Measurements from ENCODE around the gene AXIN2. TPM values are rescaled to one million over a fixed set of nuclear protein-coding genes. Genes with fewer than 3 reads are reported as not detected.
"Not testable (repeated sequence)": the region's sequence is repeated elsewhere in the genome, so short reads cannot be mapped to it uniquely, and the experiment has no call there.

The AXIN2 gene
- polyA plus RNA-seq, 1 donor from 2014 or later = 26.7 TPM

DNA sequence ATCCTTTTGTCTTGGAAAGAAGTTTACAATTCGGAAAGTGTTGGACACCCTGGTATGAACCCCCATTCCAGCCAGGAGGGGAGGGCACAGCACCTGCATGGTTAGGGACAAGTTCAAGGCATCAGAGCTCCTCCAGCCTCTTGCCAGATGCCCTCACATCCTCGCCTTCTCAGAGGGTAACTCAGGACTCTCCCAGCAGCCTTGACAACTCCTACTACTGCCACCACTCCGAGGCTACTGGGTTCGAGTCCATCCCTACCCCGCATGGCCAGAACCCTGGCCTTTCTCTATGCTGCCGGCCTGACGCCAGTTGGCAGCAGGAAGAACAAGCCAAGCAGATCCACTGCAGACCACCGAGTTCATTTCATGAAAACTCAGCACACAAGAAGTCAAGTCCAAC, 34.1 kb downstream of the AXIN2 start:
- Histone ChIP-seq H3K27me3 (ENCODE audit: insufficient read depth, low read depth, low read length) (no peaks in the 10 kb centered on the region), H3K4me3 (ENCODE audit: low read length) (no peak overlapping the region)

DNA sequence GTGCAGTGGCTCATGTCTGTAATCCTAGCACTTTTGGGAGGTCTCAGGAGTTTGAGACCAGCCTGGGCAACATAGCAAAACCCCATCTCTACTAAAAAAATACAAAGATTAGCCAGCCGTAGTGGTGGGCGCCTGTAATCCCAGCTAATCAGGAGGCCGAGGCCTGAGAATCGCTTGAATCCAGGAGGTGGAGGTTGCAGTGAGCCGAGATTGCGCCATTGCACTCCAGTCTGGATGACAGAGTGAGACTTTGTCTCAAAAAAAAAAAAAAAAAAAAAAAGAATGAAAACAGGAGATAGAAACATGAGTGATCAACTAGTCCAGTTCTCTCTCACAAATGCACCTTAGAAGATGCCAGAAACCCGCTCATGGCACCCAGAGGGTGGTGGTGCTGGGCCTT, 34.6 kb downstream of the AXIN2 start:
- H3K9me3 ChIP-seq (ENCODE audit: low read length) = not testable (repeated sequence)

More for the DNA sequence above, 34.1 kb downstream of the AXIN2 start:
- Histone ChIP-seq H3K9me2 (ENCODE audit: insufficient read depth, low read length) (no peaks in the 10 kb centered on the region), H3K27ac (ENCODE audit: low read length) (no peak overlapping the region), H3K36me3 (ENCODE audit: insufficient read depth, low read length) (peaks cover 22% of the 10 kb centered on the region), H2AFZ (ENCODE audit: low read depth, low read length) (no peak overlapping the region), H3K9me3 (ENCODE audit: low read length) (no peaks in the 10 kb centered on the region), H3K79me2 (replicated peaks; ENCODE audit: insufficient read depth, low read length) (no peaks in the 10 kb centered on the region), H3K4me2 (ENCODE audit: low read length) (no peak overlapping the region), H3K9ac (ENCODE audit: low read length) (no peak overlapping the region), H3F3A (ENCODE audit: insufficient read depth, low read length, poor library complexity, severe bottlenecking) (no peaks in the 10 kb centered on the region), H4K20me1 (ENCODE audit: insufficient read depth) (no peaks in the 10 kb centered on the region)
- TF ChIP-seq TAF1 (IDR thresholded peaks at IDR 0.05; ENCODE audit: low read depth) (no peak), RAD21 (conservative IDR thresholded peaks at IDR 0.05) (no peak)
- TF ChIP-seq, protein P1, sequence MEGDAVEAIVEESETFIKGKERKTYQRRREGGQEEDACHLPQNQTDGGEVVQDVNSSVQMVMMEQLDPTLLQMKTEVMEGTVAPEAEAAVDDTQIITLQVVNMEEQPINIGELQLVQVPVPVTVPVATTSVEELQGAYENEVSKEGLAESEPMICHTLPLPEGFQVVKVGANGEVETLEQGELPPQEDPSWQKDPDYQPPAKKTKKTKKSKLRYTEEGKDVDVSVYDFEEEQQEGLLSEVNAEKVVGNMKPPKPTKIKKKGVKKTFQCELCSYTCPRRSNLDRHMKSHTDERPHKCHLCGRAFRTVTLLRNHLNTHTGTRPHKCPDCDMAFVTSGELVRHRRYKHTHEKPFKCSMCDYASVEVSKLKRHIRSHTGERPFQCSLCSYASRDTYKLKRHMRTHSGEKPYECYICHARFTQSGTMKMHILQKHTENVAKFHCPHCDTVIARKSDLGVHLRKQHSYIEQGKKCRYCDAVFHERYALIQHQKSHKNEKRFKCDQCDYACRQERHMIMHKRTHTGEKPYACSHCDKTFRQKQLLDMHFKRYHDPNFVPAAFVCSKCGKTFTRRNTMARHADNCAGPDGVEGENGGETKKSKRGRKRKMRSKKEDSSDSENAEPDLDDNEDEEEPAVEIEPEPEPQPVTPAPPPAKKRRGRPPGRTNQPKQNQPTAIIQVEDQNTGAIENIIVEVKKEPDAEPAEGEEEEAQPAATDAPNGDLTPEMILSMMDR (IDR thresholded peaks at IDR 0.05; ENCODE audit: poor library complexity, severe bottlenecking) = no peak

DNA sequence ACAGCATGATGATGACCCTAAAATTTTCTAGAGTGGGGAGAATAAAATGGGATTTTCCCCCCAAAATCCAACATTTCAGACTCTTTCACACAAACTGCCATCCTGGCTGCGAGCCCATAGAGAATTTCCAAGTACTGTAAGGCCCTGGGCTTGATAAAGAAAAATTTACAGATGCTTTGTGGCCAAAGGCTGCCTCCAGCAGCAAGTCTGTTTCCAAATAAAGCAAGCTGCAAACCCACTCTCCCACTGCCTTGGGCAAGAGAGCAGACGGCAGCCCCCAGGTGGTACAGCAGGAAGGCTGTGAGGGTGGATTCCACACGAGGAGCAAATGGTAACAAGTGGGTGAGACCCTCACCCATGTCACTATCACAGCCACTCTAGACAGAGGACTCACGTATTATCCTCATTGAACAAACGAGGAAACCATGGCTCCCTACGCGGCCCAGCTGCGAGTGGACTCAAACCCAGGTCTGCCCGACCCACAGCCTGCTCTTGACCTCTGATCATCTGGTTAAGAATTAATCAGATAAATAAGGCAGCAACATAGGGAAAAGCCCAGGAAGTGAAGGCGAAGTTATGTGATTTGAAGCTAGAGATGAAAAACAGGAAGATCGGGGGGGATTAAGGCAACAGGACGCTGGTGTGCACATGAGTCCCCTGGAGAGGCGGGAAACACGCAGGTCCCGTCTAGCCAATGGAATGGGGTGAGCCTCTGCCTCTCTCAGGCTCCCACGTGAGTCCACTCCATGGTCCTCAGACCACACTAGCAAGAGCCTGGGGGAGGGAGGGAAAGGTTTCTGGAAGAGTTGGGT, 37.4 kb downstream of the AXIN2 start:
- Histone ChIP-seq H3K9ac (ENCODE audit: low read length) (no peak overlapping the region), H3K27me3 (ENCODE audit: insufficient read depth, low read depth, low read length) (no peaks in the 10 kb centered on the region), H3K36me3 (ENCODE audit: insufficient read depth, low read length) (peaks cover 14% of the 10 kb centered on the region), H3K9me3 (ENCODE audit: low read length) (no peaks in the 10 kb centered on the region), H3K4me3 (ENCODE audit: low read length) (no peak overlapping the region), H3K9me2 (ENCODE audit: insufficient read depth, low read length) (no peaks in the 10 kb centered on the region), H3K79me2 (replicated peaks; ENCODE audit: insufficient read depth, low read length) (no peaks in the 10 kb centered on the region), H3F3A (ENCODE audit: insufficient read depth, low read length, poor library complexity, severe bottlenecking) (no peaks in the 10 kb centered on the region), H3K4me2 (ENCODE audit: low read length) (no peak overlapping the region), H2AFZ (ENCODE audit: low read depth, low read length) (no peak overlapping the region), H4K20me1 (ENCODE audit: insufficient read depth) (no peaks in the 10 kb centered on the region), H3K27ac (ENCODE audit: low read length) (no peak overlapping the region)
- no peak for TF ChIP-seq POLR2AphosphoS5 (IDR thresholded peaks at IDR 0.05)
- TF ChIP-seq TAF1 (IDR thresholded peaks at IDR 0.05; ENCODE audit: low read depth) = no peak
- no peak for TF ChIP-seq EZH2 (IDR thresholded peaks at IDR 0.05; ENCODE audit: borderline replicate concordance, insufficient read depth, low read length, poor library complexity, severe bottlenecking)

More for the DNA sequence above, 34.6 kb downstream of the AXIN2 start:
- H2AFZ ChIP-seq (ENCODE audit: low read depth, low read length); H3K79me2 ChIP-seq (replicated peaks; ENCODE audit: insufficient read depth, low read length); H3K27me3 ChIP-seq (ENCODE audit: insufficient read depth, low read depth, low read length); H3K27ac ChIP-seq (ENCODE audit: low read length); H3K4me3 ChIP-seq (ENCODE audit: low read length); H4K20me1 ChIP-seq (ENCODE audit: insufficient read depth); H3K9me2 ChIP-seq (ENCODE audit: insufficient read depth, low read length); H3K9ac ChIP-seq (ENCODE audit: low read length); H3K4me2 ChIP-seq (ENCODE audit: low read length); H3F3A ChIP-seq (ENCODE audit: insufficient read depth, low read length, poor library complexity, severe bottlenecking): not testable (repeated sequence)
- peaks cover 22% of the 10 kb centered on the region for H3K36me3 ChIP-seq (ENCODE audit: insufficient read depth, low read length)

DNA sequence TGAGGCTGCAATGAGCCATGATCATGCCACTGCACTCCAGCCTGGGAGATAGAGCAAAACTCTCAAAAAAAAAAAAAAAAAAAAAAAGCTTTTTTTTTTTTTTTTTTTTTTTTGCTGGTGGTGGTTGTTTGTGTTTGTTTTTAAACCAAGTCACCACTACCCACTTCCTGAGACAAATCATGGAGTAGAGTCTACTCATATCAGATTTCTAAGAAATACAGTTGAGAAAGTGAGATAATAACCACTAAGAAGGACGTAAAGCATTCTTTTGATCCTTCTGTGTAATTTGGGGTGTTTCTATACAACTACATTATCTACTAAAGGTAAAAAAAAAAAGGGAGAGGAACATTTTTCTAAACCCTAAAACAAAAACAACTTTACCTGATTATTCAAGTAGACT, 38.0 kb downstream of the AXIN2 start:
- Histone ChIP-seq H3K36me3 (ENCODE audit: insufficient read depth, low read length) (peaks cover 14% of the 10 kb centered on the region), H3K9ac (ENCODE audit: low read length) (no peak overlapping the region), H3K79me2 (replicated peaks; ENCODE audit: insufficient read depth, low read length) (no peaks in the 10 kb centered on the region), H2AFZ (ENCODE audit: low read depth, low read length) (no peak overlapping the region), H3F3A (ENCODE audit: insufficient read depth, low read length, poor library complexity, severe bottlenecking) (no peaks in the 10 kb centered on the region), H3K4me3 (ENCODE audit: low read length) (no peak overlapping the region), H3K27ac (ENCODE audit: low read length) (no peak overlapping the region), H4K20me1 (ENCODE audit: insufficient read depth) (no peaks in the 10 kb centered on the region), H3K9me3 (ENCODE audit: low read length) (no peaks in the 10 kb centered on the region), H3K27me3 (ENCODE audit: insufficient read depth, low read depth, low read length) (no peaks in the 10 kb centered on the region), H3K4me2 (ENCODE audit: low read length) (no peak overlapping the region), H3K9me2 (ENCODE audit: insufficient read depth, low read length) (no peaks in the 10 kb centered on the region)
- TF ChIP-seq EP300 (conservative IDR thresholded peaks at IDR 0.05; ENCODE audit: poor library complexity, severe bottlenecking) (no peak), RAD21 (conservative IDR thresholded peaks at IDR 0.05) (no peak), TAF1 (IDR thresholded peaks at IDR 0.05; ENCODE audit: low read depth) (no peak), SMC3 (conservative IDR thresholded peaks at IDR 0.05; ENCODE audit: poor library complexity) (no peak), EZH2 (IDR thresholded peaks at IDR 0.05; ENCODE audit: borderline replicate concordance, insufficient read depth, low read length, poor library complexity, severe bottlenecking) (no peak), POLR2AphosphoS5 (IDR thresholded peaks at IDR 0.05) (no peak), MXI1 (conservative IDR thresholded peaks at IDR 0.05; ENCODE audit: poor library complexity, severe bottlenecking) (no peak)
- TF ChIP-seq, protein P2, sequence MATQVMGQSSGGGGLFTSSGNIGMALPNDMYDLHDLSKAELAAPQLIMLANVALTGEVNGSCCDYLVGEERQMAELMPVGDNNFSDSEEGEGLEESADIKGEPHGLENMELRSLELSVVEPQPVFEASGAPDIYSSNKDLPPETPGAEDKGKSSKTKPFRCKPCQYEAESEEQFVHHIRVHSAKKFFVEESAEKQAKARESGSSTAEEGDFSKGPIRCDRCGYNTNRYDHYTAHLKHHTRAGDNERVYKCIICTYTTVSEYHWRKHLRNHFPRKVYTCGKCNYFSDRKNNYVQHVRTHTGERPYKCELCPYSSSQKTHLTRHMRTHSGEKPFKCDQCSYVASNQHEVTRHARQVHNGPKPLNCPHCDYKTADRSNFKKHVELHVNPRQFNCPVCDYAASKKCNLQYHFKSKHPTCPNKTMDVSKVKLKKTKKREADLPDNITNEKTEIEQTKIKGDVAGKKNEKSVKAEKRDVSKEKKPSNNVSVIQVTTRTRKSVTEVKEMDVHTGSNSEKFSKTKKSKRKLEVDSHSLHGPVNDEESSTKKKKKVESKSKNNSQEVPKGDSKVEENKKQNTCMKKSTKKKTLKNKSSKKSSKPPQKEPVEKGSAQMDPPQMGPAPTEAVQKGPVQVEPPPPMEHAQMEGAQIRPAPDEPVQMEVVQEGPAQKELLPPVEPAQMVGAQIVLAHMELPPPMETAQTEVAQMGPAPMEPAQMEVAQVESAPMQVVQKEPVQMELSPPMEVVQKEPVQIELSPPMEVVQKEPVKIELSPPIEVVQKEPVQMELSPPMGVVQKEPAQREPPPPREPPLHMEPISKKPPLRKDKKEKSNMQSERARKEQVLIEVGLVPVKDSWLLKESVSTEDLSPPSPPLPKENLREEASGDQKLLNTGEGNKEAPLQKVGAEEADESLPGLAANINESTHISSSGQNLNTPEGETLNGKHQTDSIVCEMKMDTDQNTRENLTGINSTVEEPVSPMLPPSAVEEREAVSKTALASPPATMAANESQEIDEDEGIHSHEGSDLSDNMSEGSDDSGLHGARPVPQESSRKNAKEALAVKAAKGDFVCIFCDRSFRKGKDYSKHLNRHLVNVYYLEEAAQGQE (IDR thresholded peaks at IDR 0.05; ENCODE audit: borderline replicate concordance) = no peak
- TF ChIP-seq, protein P1 (IDR thresholded peaks at IDR 0.05; ENCODE audit: poor library complexity, severe bottlenecking) = no peak
